Measurements from ENCODE around the gene TNFAIP6. TPM values are rescaled to one million over a fixed set of nuclear protein-coding genes. Genes with fewer than 3 reads are reported as not detected.

TNFAIP6 gene
- total and polyA plus RNA-seq, 2 donors (not counting 1 experiment from before 2014, with no cell fraction given), result not detected

DNA sequence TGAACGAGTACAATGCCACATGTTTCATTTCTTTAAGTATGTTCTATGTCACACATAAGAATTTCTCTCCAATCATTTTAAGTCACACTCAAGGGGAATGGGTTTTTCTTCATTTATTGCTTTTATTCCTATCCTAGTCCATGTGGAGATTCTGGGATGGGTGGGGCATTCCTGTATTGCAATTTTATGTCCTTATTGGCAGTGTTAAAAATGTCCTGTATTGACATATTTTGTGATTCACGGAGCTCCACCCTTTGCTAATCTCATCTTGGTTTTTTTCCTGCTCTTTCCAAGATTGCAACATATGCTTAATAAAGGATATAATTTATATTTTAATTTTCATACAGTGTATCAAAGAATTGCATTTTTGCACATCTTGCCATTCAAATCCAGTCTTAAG is 3.4 kb upstream of the TNFAIP6 start:
- POLR2A ChIA-PET, result no interaction called here
- Histone ChIP-seq H3K9me3 (ENCODE audit: control extremely low read depth in 1 of 3, control insufficient read depth in 2 of 3, insufficient read depth in 1 of 3, low read length in 2 of 3) (no peaks in the 10 kb centered on the region), H3K27ac (ENCODE audit: low read length in 2 of 2) (no peak overlapping the region), H3K4me2 (replicated peaks; ENCODE audit: low read depth, low read length, poor library complexity, severe bottlenecking) (no peak overlapping the region), H3K27me3 (replicated peaks in 1 of 4; ENCODE audit: control extremely low read depth in 1 of 4, control insufficient read depth in 3 of 4, insufficient read depth in 4 of 4, low read length in 3 of 4) (no peaks in the 10 kb centered on the region), H3K9ac (ENCODE audit: low read length) (no peak overlapping the region), H2AFZ (ENCODE audit: insufficient read depth, low read depth, low read length, poor library complexity, severe bottlenecking) (no peak overlapping the region), H3K36me3 (replicated peaks in 1 of 2; ENCODE audit: control extremely low read depth in 1 of 2, control insufficient read depth in 1 of 2, extremely low read depth in 1 of 2, insufficient read depth in 2 of 2, low read length in 1 of 2) (no peaks in the 10 kb centered on the region), H3K4me1 (ENCODE audit: control insufficient read depth in 2 of 2, insufficient read depth in 2 of 2, low read length in 2 of 2) (no peaks in the 10 kb centered on the region), H3K4me3 (ENCODE audit: control extremely low read depth in 1 of 5, extremely low read depth in 1 of 5, insufficient read depth in 1 of 5, low read depth in 2 of 5, low read length in 4 of 5) (no peak overlapping the region), H4K20me1 (ENCODE audit: control insufficient read depth, insufficient read depth, low read length, poor library complexity, severe bottlenecking) (no peaks in the 10 kb centered on the region), H3K79me2 (ENCODE audit: control insufficient read depth, insufficient read depth, low read length) (no peaks in the 10 kb centered on the region)
- no peak overlapping the region for H3K4me3 Mint-ChIP-seq
- ATAC-seq (ENCODE audit: low read depth), result no peak
- no peaks in the 10 kb centered on the region for H3K4me1 Mint-ChIP-seq
- no CpG with 5 or more reads among the region's 2 CpGs for WGBS (ENCODE audit: insufficient coverage)
- intact Hi-C loops (cut with micrococcal nuclease), result no loop called here
- H3K9me3 Mint-ChIP-seq (ENCODE audit: insufficient read depth), result no peaks in the 10 kb centered on the region
- DNase-seq, result no peak
- H3K27ac Mint-ChIP-seq, result no peak overlapping the region
- no peaks in the 10 kb centered on the region for H3K27me3 Mint-ChIP-seq
- TF ChIP-seq, protein P1, sequence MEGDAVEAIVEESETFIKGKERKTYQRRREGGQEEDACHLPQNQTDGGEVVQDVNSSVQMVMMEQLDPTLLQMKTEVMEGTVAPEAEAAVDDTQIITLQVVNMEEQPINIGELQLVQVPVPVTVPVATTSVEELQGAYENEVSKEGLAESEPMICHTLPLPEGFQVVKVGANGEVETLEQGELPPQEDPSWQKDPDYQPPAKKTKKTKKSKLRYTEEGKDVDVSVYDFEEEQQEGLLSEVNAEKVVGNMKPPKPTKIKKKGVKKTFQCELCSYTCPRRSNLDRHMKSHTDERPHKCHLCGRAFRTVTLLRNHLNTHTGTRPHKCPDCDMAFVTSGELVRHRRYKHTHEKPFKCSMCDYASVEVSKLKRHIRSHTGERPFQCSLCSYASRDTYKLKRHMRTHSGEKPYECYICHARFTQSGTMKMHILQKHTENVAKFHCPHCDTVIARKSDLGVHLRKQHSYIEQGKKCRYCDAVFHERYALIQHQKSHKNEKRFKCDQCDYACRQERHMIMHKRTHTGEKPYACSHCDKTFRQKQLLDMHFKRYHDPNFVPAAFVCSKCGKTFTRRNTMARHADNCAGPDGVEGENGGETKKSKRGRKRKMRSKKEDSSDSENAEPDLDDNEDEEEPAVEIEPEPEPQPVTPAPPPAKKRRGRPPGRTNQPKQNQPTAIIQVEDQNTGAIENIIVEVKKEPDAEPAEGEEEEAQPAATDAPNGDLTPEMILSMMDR (IDR thresholded peaks at IDR 0.05), result no peak
- TF ChIP-seq EZH2 (IDR thresholded peaks at IDR 0.05; ENCODE audit: borderline replicate concordance, insufficient read depth, low read depth, low read length, poor library complexity, severe bottlenecking), result no peak
- CTCF ChIA-PET, result no interaction called here

DNA sequence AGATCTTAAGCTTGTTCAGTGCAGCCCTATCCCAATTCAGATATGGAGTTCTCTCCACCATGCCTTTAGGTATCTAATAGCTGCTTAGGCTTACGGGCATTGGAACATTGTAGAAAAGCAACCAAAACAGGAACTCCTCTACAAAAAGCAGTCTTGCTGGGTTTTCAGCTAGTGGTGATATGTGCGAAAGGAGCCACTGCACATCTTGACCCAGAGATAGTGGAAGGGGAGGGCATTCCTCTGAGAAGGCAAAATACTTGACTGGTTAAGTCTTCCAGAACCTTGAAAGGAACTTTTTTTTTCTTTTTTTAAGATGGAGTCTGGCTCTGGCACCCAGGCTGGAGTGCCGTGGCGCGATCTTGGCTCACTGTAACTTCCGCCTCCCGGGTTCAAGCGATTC is 2.6 kb upstream of the TNFAIP6 start:
- no peaks in the 10 kb centered on the region for H4K20me1 ChIP-seq (ENCODE audit: control insufficient read depth, insufficient read depth, low read length, poor library complexity, severe bottlenecking)
- POLR2A ChIA-PET, result no interaction called here
- no peaks in the 10 kb centered on the region for H3K9me3 ChIP-seq (ENCODE audit: control extremely low read depth in 1 of 3, control insufficient read depth in 2 of 3, insufficient read depth in 1 of 3, low read length in 2 of 3)
- H3K4me2 ChIP-seq (replicated peaks; ENCODE audit: low read depth, low read length, poor library complexity, severe bottlenecking), result no peak overlapping the region
- Mint-ChIP-seq H3K4me3 (no peak overlapping the region), H3K9me3 (ENCODE audit: insufficient read depth) (no peaks in the 10 kb centered on the region), H3K27me3 (no peaks in the 10 kb centered on the region), H3K4me1 (no peaks in the 10 kb centered on the region), H3K27ac (no peak overlapping the region)
- H3K27me3 ChIP-seq (replicated peaks in 1 of 4; ENCODE audit: control extremely low read depth in 1 of 4, control insufficient read depth in 3 of 4, insufficient read depth in 4 of 4, low read length in 3 of 4), result no peaks in the 10 kb centered on the region
- H3K36me3 ChIP-seq (replicated peaks in 1 of 2; ENCODE audit: control extremely low read depth in 1 of 2, control insufficient read depth in 1 of 2, extremely low read depth in 1 of 2, insufficient read depth in 2 of 2, low read length in 1 of 2), result no peaks in the 10 kb centered on the region
- H3K4me3 ChIP-seq (ENCODE audit: control extremely low read depth in 1 of 5, extremely low read depth in 1 of 5, insufficient read depth in 1 of 5, low read depth in 2 of 5, low read length in 4 of 5), result no peak overlapping the region
- intact Hi-C loops (cut with micrococcal nuclease), result no loop called here
- DNase-seq (no peak), ATAC-seq (ENCODE audit: low read depth) (no peak)
- CTCF ChIA-PET, result no interaction called here
- H2AFZ ChIP-seq (ENCODE audit: insufficient read depth, low read depth, low read length, poor library complexity, severe bottlenecking), result no peak overlapping the region
- H3K4me1 ChIP-seq (ENCODE audit: control insufficient read depth in 2 of 2, insufficient read depth in 2 of 2, low read length in 2 of 2), result no peaks in the 10 kb centered on the region
- no peaks in the 10 kb centered on the region for H3K79me2 ChIP-seq (ENCODE audit: control insufficient read depth, insufficient read depth, low read length)
- TF ChIP-seq, protein P1 (IDR thresholded peaks at IDR 0.05), result no peak
- no peak for TF ChIP-seq EZH2 (IDR thresholded peaks at IDR 0.05; ENCODE audit: borderline replicate concordance, insufficient read depth, low read depth, low read length, poor library complexity, severe bottlenecking)
- H3K27ac ChIP-seq (ENCODE audit: low read length in 2 of 2), result no peak overlapping the region
- 100% methylated on average over 4 of the region's 8 CpGs for WGBS (ENCODE audit: insufficient coverage)
- no peak overlapping the region for H3K9ac ChIP-seq (ENCODE audit: low read length)

Measured in B cell (primary cell).